NCI-H2081 (cell line): Measurements from ENCODE around the gene NFATC4.

Experiments used
- DNase-seq, 2 experiments: peaks; one replicate each; lab custom pipeline; 2025; lab: John Stamatoyannopoulos, UW

Gene NFATC4

GRCh38 chr14:24411443-24412389, 43.7 kb downstream of the NFATC4 start:
- peak; percentile 1 to 23 for DNase-seq

DNA sequence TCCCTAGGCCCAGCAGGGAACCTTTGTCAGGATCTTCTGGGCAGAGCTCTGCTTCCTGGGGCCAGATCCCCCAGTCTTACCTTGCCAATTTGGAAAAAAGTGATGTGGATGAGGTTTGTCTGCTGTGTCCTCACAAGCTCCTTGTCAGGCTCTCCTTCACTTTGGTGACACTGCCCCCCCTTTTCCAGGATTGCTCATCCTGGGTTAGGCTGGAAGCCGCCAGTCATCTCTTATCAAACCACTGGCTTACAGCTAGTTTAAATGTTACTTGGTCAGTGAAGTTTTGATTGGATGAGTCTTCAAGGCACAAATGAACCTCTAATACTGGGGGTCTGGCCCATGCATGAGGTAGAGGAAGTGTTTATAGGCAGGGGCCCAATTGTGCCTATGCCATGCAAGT, 46.1 kb downstream of the NFATC4 start:
- no peak for DNase-seq

DNA sequence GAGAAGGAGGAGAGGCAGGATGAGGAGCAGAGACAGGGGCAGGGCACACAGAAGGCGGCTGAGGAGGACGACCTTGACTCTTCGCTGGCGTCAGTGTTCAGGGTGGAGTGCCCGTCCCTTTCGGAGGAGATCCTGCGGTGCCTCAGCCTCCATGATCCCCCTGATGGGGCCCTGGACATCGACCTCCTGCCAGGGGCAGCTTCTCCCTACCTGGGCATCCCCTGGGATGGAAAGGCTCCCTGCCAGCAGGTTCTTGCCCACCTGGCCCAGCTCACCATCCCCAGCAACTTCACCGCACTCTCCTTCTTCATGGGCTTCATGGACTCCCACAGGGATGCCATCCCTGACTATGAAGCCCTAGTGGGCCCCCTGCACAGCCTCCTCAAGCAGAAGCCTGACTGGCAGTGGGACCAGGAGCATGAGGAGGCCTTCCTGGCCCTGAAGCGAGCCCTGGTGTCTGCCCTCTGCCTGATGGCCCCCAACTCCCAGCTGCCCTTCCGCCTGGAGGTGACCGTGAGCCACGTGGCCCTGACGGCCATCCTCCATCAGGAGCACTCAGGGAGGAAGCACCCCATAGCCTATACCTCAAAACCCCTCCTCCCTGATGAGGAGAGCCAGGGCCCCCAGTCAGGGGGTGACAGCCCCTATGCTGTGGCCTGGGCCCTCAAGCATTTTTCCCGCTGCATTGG, 46.9 kb downstream of the NFATC4 start:
- no peak for DNase-seq

DNA sequence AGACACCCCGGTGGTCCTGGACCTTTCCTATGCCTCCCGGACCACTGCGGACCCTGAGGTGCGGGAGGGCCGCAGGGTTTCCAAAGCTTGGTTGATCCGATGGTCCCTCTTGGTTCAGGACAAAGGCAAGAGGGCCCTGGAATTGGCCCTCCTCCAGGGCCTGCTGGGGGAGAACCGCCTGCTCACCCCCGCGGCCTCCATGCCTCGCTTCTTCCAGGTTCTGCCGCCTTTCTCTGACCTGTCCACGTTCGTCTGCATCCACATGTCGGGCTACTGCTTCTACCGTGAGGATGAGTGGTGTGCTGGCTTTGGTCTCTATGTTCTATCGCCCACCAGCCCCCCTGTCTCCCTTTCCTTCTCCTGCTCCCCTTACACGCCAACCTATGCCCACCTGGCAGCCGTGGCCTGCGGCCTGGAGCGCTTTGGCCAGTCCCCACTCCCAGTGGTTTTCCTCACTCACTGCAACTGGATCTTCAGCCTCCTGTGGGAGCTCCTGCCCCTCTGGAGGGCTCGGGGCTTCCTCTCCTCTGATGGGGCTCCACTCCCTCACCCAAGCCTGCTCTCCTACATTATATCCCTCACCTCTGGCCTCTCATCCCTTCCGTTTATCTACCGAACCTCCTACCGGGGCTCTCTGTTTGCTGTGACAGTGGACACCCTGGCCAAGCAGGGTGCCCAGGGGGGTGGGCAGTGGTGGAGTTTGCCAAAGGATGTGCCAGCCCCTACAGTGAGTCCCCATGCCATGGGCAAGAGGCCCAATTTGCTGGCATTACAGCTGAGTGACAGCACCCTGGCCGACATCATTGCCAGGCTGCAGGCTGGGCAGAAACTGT, 47.7 kb downstream of the NFATC4 start:
- no peak for DNase-seq

DNA sequence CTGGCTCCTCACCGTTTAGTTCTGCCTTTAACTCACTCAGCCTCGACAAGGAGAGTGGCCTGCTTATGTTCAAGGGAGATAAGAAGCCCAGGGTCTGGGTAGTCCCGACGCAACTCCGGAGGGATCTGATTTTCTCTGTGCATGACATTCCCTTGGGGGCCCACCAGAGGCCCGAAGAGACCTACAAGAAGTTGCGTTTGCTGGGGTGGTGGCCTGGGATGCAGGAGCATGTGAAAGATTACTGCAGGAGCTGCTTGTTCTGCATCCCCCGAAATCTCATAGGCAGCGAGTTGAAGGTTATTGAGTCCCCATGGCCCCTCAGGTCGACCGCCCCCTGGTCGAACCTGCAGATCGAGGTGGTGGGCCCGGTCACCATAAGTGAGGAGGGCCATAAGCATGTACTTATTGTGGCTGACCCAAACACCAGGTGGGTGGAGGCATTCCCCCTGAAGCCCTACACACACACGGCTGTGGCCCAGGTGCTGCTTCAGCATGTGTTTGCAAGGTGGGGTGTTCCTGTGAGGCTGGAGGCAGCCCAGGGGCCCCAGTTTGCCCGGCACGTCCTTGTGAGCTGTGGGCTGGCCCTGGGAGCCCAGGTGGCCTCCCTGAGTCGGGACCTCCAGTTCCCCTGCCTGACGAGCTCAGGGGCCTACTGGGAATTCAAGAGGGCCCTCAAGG, 48.4 kb downstream of the NFATC4 start:
- no peak for DNase-seq

DNA sequence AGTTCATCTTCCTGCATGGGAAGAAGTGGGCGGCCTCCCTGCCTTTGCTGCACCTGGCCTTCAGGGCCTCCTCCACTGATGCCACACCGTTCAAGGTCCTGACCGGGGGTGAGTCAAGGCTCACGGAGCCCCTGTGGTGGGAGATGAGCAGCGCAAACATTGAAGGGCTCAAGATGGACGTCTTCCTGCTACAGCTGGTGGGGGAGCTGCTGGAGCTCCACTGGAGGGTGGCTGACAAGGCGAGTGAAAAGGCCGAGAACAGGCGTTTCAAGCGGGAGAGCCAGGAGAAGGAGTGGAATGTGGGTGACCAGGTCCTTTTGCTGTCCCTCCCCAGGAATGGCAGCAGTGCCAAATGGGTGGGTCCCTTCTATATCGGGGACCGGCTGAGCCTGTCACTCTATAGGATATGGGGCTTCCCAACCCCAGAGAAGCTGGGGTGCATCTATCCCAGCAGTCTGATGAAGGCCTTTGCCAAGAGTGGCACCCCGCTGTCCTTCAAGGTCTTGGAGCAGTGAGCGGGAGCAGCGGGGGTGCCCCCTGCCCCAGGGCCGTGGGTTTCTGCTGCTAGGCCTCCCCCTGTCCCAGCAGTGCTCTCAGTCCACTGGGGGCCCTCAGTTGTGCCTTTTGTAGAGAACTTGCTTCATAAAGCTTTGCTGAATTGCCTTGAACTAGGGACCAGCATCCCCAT, 49.1 kb downstream of the NFATC4 start:
- DNase-seq: no peak

GRCh38 chr14:24417832-24418491, 50.0 kb downstream of the NFATC4 start:
- DNase-seq: no peak

GRCh38 chr14:24418492-24418873, 50.5 kb downstream of the NFATC4 start:
- no peak for DNase-seq

- DNase-seq: no peak
These were observed 54.3 kb downstream of the NFATC4 start for GRCh38 chr14:24422261-24422660.

- no peak for DNase-seq
These were observed 55.0 kb downstream of the NFATC4 start for GRCh38 chr14:24422694-24423601.

DNA sequence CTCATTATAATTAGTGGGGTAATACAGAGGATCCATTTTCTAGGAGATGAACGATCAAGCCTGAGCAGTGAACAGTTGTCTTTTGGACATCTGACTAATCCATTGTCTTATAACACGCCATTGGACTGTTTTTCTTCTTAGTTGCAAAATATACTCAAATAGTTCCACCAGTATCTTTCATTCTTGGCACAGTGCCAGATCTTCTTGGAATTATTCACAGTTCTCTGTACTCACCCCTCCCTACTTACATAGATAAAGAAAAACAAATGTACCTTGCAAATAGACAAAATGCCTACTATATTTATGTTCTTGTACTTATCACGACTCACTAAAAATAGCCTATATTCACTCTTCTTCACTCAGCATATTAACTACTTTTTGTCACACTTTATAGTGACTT, 57.7 kb downstream of the NFATC4 start:
- DNase-seq: no peak

- no peak for DNase-seq
These were observed 58.3 kb downstream of the NFATC4 start for GRCh38 chr14:24426150-24426911.

DNA sequence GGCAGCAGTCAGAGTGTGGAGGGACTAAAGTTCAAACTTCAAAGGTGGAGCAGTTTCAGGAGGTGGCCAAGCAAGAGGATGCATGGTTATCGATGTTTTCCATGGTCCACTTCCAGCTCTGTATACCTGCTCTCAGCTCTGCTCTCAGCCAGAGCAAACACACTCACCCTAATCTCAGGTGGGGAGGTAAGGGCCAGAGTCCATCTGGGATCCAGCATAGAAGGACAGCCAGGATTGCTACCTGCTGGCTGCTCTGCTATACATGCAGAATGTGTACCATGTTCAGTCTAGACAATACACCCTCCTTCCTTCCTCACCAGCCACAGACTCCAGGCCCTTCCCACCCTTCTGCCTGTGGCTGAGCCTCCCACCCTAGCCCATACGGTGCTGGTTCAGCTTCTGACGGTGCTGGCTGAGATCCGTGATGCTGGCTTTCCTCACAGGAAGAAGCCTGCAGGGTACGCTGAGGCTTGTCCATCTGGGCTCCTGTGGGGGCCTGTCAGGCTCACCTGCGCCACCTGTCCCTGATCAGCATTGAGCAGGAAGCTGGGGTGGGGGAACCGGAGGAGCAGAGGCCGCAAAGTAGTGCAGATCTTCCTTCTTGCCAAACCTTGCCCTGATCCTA, 59.0 kb downstream of the NFATC4 start:
- DNase-seq: no peak

DNA sequence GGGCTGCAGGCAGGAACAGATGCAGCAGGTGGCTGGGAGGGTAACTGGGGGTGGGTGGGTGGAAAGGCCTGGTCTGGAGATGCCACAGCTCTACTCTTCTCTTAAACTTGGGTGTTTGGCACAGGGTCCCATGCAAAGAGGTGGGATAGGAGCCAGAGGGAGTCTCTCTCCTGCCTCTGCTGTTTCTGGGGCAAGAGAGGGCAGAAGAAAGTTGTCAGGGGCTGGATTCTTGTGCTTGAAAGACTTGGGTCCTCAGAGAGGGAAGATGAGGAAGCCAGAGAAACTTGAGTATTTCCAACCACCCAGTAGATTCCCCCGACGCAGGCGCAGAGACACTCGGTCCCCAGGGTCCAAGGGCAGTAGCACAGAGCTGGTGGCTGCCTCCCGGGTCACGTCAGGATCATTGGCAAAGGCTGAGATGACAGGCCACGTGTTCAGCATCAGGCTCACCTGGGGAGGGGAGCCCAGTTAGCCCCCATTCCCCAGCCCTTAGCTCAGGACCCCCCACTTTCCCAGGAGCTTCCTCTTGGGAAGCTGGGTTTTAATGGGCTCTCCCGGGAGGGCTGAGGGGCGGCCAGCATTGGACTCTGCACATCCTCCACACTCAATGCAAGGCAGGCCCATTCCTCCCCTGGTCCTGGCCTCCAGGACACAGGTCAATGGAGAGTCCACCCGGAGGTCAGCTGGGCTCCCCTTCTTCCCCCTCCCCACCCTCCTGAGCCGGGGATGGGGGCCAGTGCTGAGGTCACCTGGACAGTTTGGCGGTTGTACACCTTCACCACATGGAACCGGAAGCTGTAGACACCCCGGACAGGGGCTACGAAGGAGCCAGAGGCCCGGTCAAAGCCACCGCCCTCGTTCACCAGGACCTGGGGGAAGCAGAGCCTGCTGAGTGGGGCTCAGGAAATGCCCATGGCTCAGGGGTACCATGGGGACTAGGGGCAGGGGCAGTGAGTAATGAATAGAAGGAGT, 59.8 kb downstream of the NFATC4 start:
- DNase-seq: no peak

- no peak for DNase-seq
These were observed 60.8 kb downstream of the NFATC4 start for GRCh38 chr14:24428628-24429394.
